Hematopoietic multipotent progenitor cell treated with erythropoietin and hydrocortisone succinate and interleukin-3 and kit ligand, for 15 days (in vitro differentiated cells): ENCODE data around the gene RAB8B.

Experiments
- DNase-seq: peaks from one replicate; pipeline ENCODE4 v3.0.0-alpha.2; 2015; ENCODE audit warnings: low spot score

RAB8B gene

GRCh38 chr15:63188926-63189871 lies at the start of gene RAB8B:
RAB8B (plus strand) TSS chr15:63189606; CDS start chr15:63189625, 19 bp downstream.
- peak; percentile 98 for DNase-seq

GRCh38 chr15:63140936-63141335 lies 48.5 kb upstream of the RAB8B start:
- no peak for DNase-seq

GRCh38 chr15:63145426-63145825 lies 44.0 kb upstream of the RAB8B start:
- no peak for DNase-seq

- no peak for DNase-seq
Observed at GRCh38 chr15:63146684-63147083, 42.7 kb upstream of the RAB8B start.

GRCh38 chr15:63151665-63152064 lies 37.7 kb upstream of the RAB8B start:
- no peak for DNase-seq

- DNase-seq: no peak
Observed at GRCh38 chr15:63155486-63155885, 33.9 kb upstream of the RAB8B start.

- peak; percentile 25 for DNase-seq
Observed at GRCh38 chr15:63156086-63156710, 33.2 kb upstream of the RAB8B start.

GRCh38 chr15:63156755-63157117 lies 32.7 kb upstream of the RAB8B start:
- DNase-seq: peak; percentile 48

- peak; percentile 83 for DNase-seq
Observed at GRCh38 chr15:63157118-63157843, 32.1 kb upstream of the RAB8B start, which contains the start of gene RPS27L. RPS27L (minus strand) TSS chr15:63157477; CDS start chr15:63157405, 72 bp downstream.

GRCh38 chr15:63157891-63158431 lies 31.4 kb upstream of the RAB8B start:
- DNase-seq: peak; percentile 50

- DNase-seq: no peak
Observed at GRCh38 chr15:63160638-63161037, 28.8 kb upstream of the RAB8B start.

GRCh38 chr15:63163217-63163616 lies 26.2 kb upstream of the RAB8B start:
- no peak for DNase-seq

GRCh38 chr15:63165166-63165859 lies 24.1 kb upstream of the RAB8B start:
- no peak for DNase-seq

- DNase-seq: peak; percentile 23
Observed at GRCh38 chr15:63166219-63166618, 23.2 kb upstream of the RAB8B start.

- DNase-seq: no peak
Observed at GRCh38 chr15:63169788-63170187, 19.6 kb upstream of the RAB8B start.

GRCh38 chr15:63172376-63172775 lies 17.0 kb upstream of the RAB8B start:
- DNase-seq: no peak

- DNase-seq: no peak
Observed at GRCh38 chr15:63172851-63173451, 16.5 kb upstream of the RAB8B start.

GRCh38 chr15:63176302-63176701 lies 13.1 kb upstream of the RAB8B start:
- no peak for DNase-seq

GRCh38 chr15:63178034-63178433 lies 11.4 kb upstream of the RAB8B start:
- no peak for DNase-seq

- no peak for DNase-seq
Observed at GRCh38 chr15:63180746-63181145, 8.7 kb upstream of the RAB8B start.

GRCh38 chr15:63181648-63182047 lies 7.8 kb upstream of the RAB8B start:
- no peak for DNase-seq
